HCT116 (cell line): ENCODE data around the gene PTPRR. TPM values are rescaled to one million over a fixed set of nuclear protein-coding genes. Genes with fewer than 3 reads are reported as not detected.

ENCODE experiments used
- ATAC-seq: fragments of 200-7000 bp; cut with Tn5 transposase; 2 replicates; pipeline ENCODE4 v1.9.1; 2020; ENCODE audit warnings: mild to moderate bottlenecking, moderate library complexity
- BruUV-seq: library from RNA; stranded (reverse); fragments of 400-500 nt; replicated peaks from 2 replicates; lab custom pipeline; 2021; lab: Mats Ljungman, UMichigan
- CTCF ChIA-PET: fragments of 300-600 bp; sonication (Branson Sonifier 250); formaldehyde crosslinking; loops from one replicate; lab custom pipeline; 2021; ENCODE audit warnings: antibody characterized with exemption; lab: Charles Lee
- POLR2A ChIA-PET: fragments of 300-600, 350-600 bp; sonication (Branson Sonifier 250); formaldehyde crosslinking; loops from one replicate; lab custom pipeline; 2021; ENCODE audit warnings: antibody characterized with exemption; lab: Charles Lee
- RAD21 ChIA-PET, 2 experiments: fragments of 300-600 bp; sonication (Branson Sonifier 250); formaldehyde crosslinking; loops; one replicate each; lab custom pipeline; 2023; ENCODE audit warnings: low total read pairs in 2 of 2; ENCODE audit not compliant: uncharacterized antibody in 2 of 2, unreplicated experiment in 2 of 2, low non-redundant PET in 1 of 2; lab: Charles Lee
- DNase-seq: peaks from one replicate; pipeline ENCODE4 v3.0.0-alpha.2; 2010; ENCODE audit warnings: low read depth, low spot score
- H2AFZ ChIP-seq: fragments of 200-600 bp; shearing (Covaris generic), sonication (generic); 2 replicates; pipeline ENCODE4 v1.6.1; 2017; ENCODE audit warnings: low read depth, mixed run types, mixed read lengths, antibody characterized with exemption, low read length; ENCODE audit not compliant: poor library complexity, severe bottlenecking
- H3K27ac ChIP-seq: 2 replicates; pipeline ENCODE4 v1.5.1; 2012; ENCODE audit warnings: low read depth, low read length
- H3K27me3 ChIP-seq: fragments of 200-600 bp; sonication (generic); 2 replicates; pipeline ENCODE4 v1.6.1; 2016; ENCODE audit warnings: mixed run types, low read length, mixed read lengths; ENCODE audit not compliant: insufficient read depth
- H3K36me3 ChIP-seq, 2 experiments: fragments of 200-500 bp in 1 of 2; fragments of 200-600 bp in 1 of 2; sonication (Bioruptor generic) in 1 of 2; sonication (generic) in 1 of 2; 2 replicates each; pipeline versions ENCODE4 v1.5.1 to v1.6.1; 2014 to 2016; ENCODE audit warnings: low read length in 2 of 2, inconsistent platforms in 1 of 2, mixed read lengths in 1 of 2, mixed run types in 1 of 2; ENCODE audit not compliant: insufficient read depth in 2 of 2, control insufficient read depth in 1 of 2
- H3K4me1 ChIP-seq, 2 experiments: fragments of 200-600 bp in 1 of 2; sonication (generic) in 1 of 2; 2 replicates each; pipeline versions ENCODE4 v1.5.1 to v1.6.1; 2012 to 2017; ENCODE audit warnings: low read length in 2 of 2, inconsistent platforms in 1 of 2, mild to moderate bottlenecking in 1 of 2, mixed read lengths in 1 of 2, mixed run types in 1 of 2, moderate library complexity in 1 of 2; ENCODE audit not compliant: insufficient read depth in 2 of 2, control insufficient read depth in 1 of 2
- H3K4me2 ChIP-seq: fragments of 200-600 bp; sonication (generic); 2 replicates; pipeline ENCODE4 v1.6.1; 2017; ENCODE audit warnings: mixed run types, low read length, mixed read lengths
- H3K4me3 ChIP-seq, 2 experiments: fragments of 200-600 bp in 1 of 2; sonication (generic) in 1 of 2; replicated peaks in 1 of 2; 2 replicates each; pipeline ENCODE4 v1.5.1; 2011 to 2016; ENCODE audit warnings: low read length in 2 of 2, control low read depth in 1 of 2, low read depth in 1 of 2, mild to moderate bottlenecking in 1 of 2, mixed read lengths in 1 of 2, mixed run types in 1 of 2
- H3K79me2 ChIP-seq: fragments of 200-600 bp; sonication (generic); 2 replicates; pipeline ENCODE4 v1.6.1; 2017; ENCODE audit warnings: mild to moderate bottlenecking, mixed run types, low read length, moderate library complexity, mixed read lengths; ENCODE audit not compliant: insufficient read depth
- H3K9ac ChIP-seq: fragments of 200-600 bp; sonication (generic); 2 replicates; pipeline ENCODE4 v1.6.1; 2016; ENCODE audit warnings: low read length, mixed read lengths
- H3K9me2 ChIP-seq: fragments of 200-600 bp; sonication (generic), shearing (Covaris generic); 2 replicates; pipeline ENCODE4 v1.6.1; 2017; ENCODE audit warnings: mixed run types, mild to moderate bottlenecking, moderate library complexity; ENCODE audit not compliant: insufficient read depth
- H3K9me3 ChIP-seq, 2 experiments: fragments of 200-500 bp in 1 of 2; fragments of 200-600 bp in 1 of 2; sonication (Bioruptor generic) in 1 of 2; sonication (generic) in 1 of 2; 2 replicates each; pipeline ENCODE4 v1.6.1; 2014 to 2017; ENCODE audit warnings: low read length in 2 of 2, mixed read lengths in 2 of 2, inconsistent platforms in 1 of 2, low read depth in 1 of 2, mild to moderate bottlenecking in 1 of 2, mixed run types in 1 of 2, moderate library complexity in 1 of 2; ENCODE audit not compliant: control insufficient read depth in 1 of 2, insufficient read depth in 1 of 2
- H4K20me1 ChIP-seq: fragments of 200-600 bp; sonication (generic), shearing (Covaris generic); 2 replicates; pipeline ENCODE4 v1.6.1; 2017; ENCODE audit warnings: mixed run types, mild to moderate bottlenecking, moderate library complexity; ENCODE audit not compliant: insufficient read depth
- CTCF ChIP-seq, 3 experiments: fragments of 200-600 bp in 1 of 3; sonication (generic) in 1 of 3; IDR thresholded peaks in 2 of 3; conservative IDR thresholded peaks in 1 of 3; 2 replicates each; pipeline ENCODE4 v1.5.1; 2012 to 2017; ENCODE audit warnings: low read depth in 2 of 3, low read length in 2 of 3, antibody characterized with exemption in 1 of 3, borderline replicate concordance in 1 of 3, control low read depth in 1 of 3, mild to moderate bottlenecking in 1 of 3, mixed read lengths in 1 of 3, mixed run types in 1 of 3, moderate library complexity in 1 of 3; ENCODE audit not compliant: insufficient read depth in 1 of 3
- FOSL1 ChIP-seq: IDR thresholded peaks from 2 replicates; pipeline ENCODE4 v1.6.1; 2012; ENCODE audit warnings: low read depth
- POLR2AphosphoS5 ChIP-seq: IDR thresholded peaks from 2 replicates; pipeline ENCODE4 v1.6.1; 2011; ENCODE audit warnings: mild to moderate bottlenecking, low read depth, low read length, moderate library complexity
- RAD21 ChIP-seq: IDR thresholded peaks from 2 replicates; pipeline ENCODE4 v1.6.1; 2012; ENCODE audit warnings: low read depth, mild to moderate bottlenecking
- SRF ChIP-seq: IDR thresholded peaks from 2 replicates; pipeline ENCODE4 v1.6.1; 2012; ENCODE audit warnings: low read depth
- ZBTB33 ChIP-seq: IDR thresholded peaks from 2 replicates; pipeline ENCODE4 v1.6.1; 2011; ENCODE audit warnings: mild to moderate bottlenecking, low read length, moderate library complexity; ENCODE audit not compliant: insufficient replicate concordance; ENCODE audit errors: extremely low read depth
- ZNF274 ChIP-seq: fragments of 200-500 bp; sonication (Bioruptor generic); IDR thresholded peaks from 2 replicates; pipeline ENCODE4 v1.6.1; 2014; ENCODE audit warnings: mild to moderate bottlenecking, low read depth, low read length, inconsistent platforms
- intact Hi-C: fragments of 100-400 bp; cut with micrococcal nuclease; formaldehyde crosslinking; loops from 2 replicates; pipeline ENCODE4 v1.10.0; 2022
- total RNA-seq: library from RNA; stranded (reverse); gene quantifications from one replicate; pipeline ENCODE4 v1.2.1, GENCODE V29; 2021; ENCODE audit not compliant: unreplicated experiment
- TF ChIP-seq, protein P1 (sequence below): IDR thresholded peaks from 2 replicates; pipeline ENCODE4 v1.6.1; 2012

Gene PTPRR
- total RNA-seq, 1 experiment from 2014 or later, result 0.27 TPM

- POLR2A ChIA-PET, result no interaction called here
- DNase-seq, result peak; percentile 6
- Histone ChIP-seq H3K27me3 (no peaks in the 10 kb centered on the region), H3K27ac (no peak overlapping the region), H3K4me3 (no peak overlapping the region), H3K79me2 (no peaks in the 10 kb centered on the region), H2AFZ (peak overlapping the region; percentile 77), H3K4me2 (no peak overlapping the region), H3K4me1 (peaks cover 0 to 7% of the 10 kb centered on the region in 2 experiments; a peak in 1 of 4 replicates), H3K36me3 (no peaks in the 10 kb centered on the region), H4K20me1 (no peaks in the 10 kb centered on the region), H3K9ac (no peak overlapping the region), H3K9me2 (no peaks in the 10 kb centered on the region), H3K9me3 (no peaks in the 10 kb centered on the region)
- RAD21 ChIA-PET, result no interaction called here
- CTCF ChIA-PET, result no interaction called here
- TF ChIP-seq, protein P1, sequence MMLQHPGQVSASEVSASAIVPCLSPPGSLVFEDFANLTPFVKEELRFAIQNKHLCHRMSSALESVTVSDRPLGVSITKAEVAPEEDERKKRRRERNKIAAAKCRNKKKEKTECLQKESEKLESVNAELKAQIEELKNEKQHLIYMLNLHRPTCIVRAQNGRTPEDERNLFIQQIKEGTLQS, result no peak
- TF ChIP-seq FOSL1 (no peak), POLR2AphosphoS5 (no peak), ZNF274 (no peak), CTCF (IDR thresholded peaks at IDR 0.05 in 2 of 3, conservative IDR thresholded peaks at IDR 0.05 in 1 of 3; ENCODE audit: borderline replicate concordance in 1 of 3, insufficient read depth in 1 of 3, low read depth in 2 of 3, low read length in 2 of 3) (peak; percentile 46 to 66 (median 56); a peak in 5 of 6 replicates), ZBTB33 (no peak), SRF (no peak), RAD21 (peak; percentile 69)
- BruUV-seq, result no TSS peak
- ATAC-seq, result peak; percentile 84
- intact Hi-C loops, result no loop called here
These were observed 227.8 kb downstream of the PTPRR start for GRCh38 chr12:70692681-70693288.
